ENCODE measurements around the gene TMCC1.

The TMCC1 gene

GRCh38 chr3:129722527-129722926 lies 171.0 kb downstream of the TMCC1 start:
- no peak overlapping the region for H3K4me3 ChIP-seq (ENCODE audit: low read depth, low read length)
- DNase-seq, result no peak
- no peak overlapping the region; the same call in 1 of the 2 replicates for H3K27ac ChIP-seq
- H3K9me3 ChIP-seq (ENCODE audit: severe bottlenecking), result no peaks in the 10 kb centered on the region
- TF ChIP-seq, protein P1, sequence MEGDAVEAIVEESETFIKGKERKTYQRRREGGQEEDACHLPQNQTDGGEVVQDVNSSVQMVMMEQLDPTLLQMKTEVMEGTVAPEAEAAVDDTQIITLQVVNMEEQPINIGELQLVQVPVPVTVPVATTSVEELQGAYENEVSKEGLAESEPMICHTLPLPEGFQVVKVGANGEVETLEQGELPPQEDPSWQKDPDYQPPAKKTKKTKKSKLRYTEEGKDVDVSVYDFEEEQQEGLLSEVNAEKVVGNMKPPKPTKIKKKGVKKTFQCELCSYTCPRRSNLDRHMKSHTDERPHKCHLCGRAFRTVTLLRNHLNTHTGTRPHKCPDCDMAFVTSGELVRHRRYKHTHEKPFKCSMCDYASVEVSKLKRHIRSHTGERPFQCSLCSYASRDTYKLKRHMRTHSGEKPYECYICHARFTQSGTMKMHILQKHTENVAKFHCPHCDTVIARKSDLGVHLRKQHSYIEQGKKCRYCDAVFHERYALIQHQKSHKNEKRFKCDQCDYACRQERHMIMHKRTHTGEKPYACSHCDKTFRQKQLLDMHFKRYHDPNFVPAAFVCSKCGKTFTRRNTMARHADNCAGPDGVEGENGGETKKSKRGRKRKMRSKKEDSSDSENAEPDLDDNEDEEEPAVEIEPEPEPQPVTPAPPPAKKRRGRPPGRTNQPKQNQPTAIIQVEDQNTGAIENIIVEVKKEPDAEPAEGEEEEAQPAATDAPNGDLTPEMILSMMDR (IDR thresholded peaks at IDR 0.05; ENCODE audit: low read depth, low read length), result no peak
- H3K27me3 ChIP-seq (ENCODE audit: insufficient read depth, low read depth, severe bottlenecking), result no peaks in the 10 kb centered on the region
- no peaks in the 10 kb centered on the region for H3K36me3 ChIP-seq

- Histone ChIP-seq H3K27ac (no peak overlapping the region), H3K4me3 (ENCODE audit: low read depth, low read length) (no peak overlapping the region), H3K27me3 (ENCODE audit: insufficient read depth, low read depth, severe bottlenecking) (no peaks in the 10 kb centered on the region), H3K9me3 (ENCODE audit: severe bottlenecking) (no peaks in the 10 kb centered on the region), H3K36me3 (no peaks in the 10 kb centered on the region)
- DNase-seq, result no peak
- TF ChIP-seq, protein P1 (IDR thresholded peaks at IDR 0.05; ENCODE audit: low read depth, low read length), result no peak
These were observed 175.3 kb downstream of the TMCC1 start for GRCh38 chr3:129718201-129718600.

DNA sequence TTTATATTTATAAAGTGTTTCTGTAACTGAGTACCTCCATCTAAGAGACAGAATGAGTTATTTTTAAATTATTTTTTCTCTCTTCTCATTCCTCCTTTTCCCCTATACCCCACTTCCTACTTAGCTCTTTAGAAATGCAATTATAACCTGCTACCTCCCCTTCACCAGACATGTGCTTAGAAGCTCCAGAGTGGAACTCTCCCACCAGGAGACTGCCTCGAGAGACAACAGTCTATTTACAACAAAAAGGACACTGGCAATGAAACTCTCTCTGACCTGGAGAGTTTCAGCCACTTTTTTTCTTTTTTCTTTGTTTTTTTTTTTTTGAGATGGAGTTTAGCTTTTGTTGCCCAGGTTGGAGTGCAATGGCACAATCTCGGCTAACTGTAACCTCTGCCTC lies 177.7 kb downstream of the TMCC1 start:
- TF ChIP-seq, protein P1 (IDR thresholded peaks at IDR 0.05; ENCODE audit: low read depth, low read length), result no peak
- H3K27ac ChIP-seq, result no peak overlapping the region
- H3K9me3 ChIP-seq (ENCODE audit: severe bottlenecking), result no peaks in the 10 kb centered on the region
- no peak overlapping the region for H3K4me3 ChIP-seq (ENCODE audit: low read depth, low read length)
- no peaks in the 10 kb centered on the region for H3K27me3 ChIP-seq (ENCODE audit: insufficient read depth, low read depth, severe bottlenecking)
- no peaks in the 10 kb centered on the region for H3K36me3 ChIP-seq
- DNase-seq, result no peak

GRCh38 chr3:129708328-129708861 lies 185.1 kb downstream of the TMCC1 start:
- Histone ChIP-seq H3K36me3 (no peaks in the 10 kb centered on the region), H3K27me3 (ENCODE audit: insufficient read depth, low read depth, severe bottlenecking) (no peaks in the 10 kb centered on the region), H3K4me3 (ENCODE audit: low read depth, low read length) (no peak overlapping the region), H3K9me3 (ENCODE audit: severe bottlenecking) (no peaks in the 10 kb centered on the region), H3K27ac (no peak overlapping the region)
- TF ChIP-seq, protein P1 (IDR thresholded peaks at IDR 0.05; ENCODE audit: low read depth, low read length), result no peak
- no peak for DNase-seq

- no peak for DNase-seq
- no peaks in the 10 kb centered on the region for H3K36me3 ChIP-seq
- no peaks in the 10 kb centered on the region for H3K9me3 ChIP-seq (ENCODE audit: severe bottlenecking)
- H3K27ac ChIP-seq, result no peak overlapping the region
- TF ChIP-seq, protein P1 (IDR thresholded peaks at IDR 0.05; ENCODE audit: low read depth, low read length), result no peak
- no peak overlapping the region for H3K4me3 ChIP-seq (ENCODE audit: low read depth, low read length)
- H3K27me3 ChIP-seq (ENCODE audit: insufficient read depth, low read depth, severe bottlenecking), result no peaks in the 10 kb centered on the region
These were observed 188.2 kb downstream of the TMCC1 start for GRCh38 chr3:129705274-129705673.

DNA sequence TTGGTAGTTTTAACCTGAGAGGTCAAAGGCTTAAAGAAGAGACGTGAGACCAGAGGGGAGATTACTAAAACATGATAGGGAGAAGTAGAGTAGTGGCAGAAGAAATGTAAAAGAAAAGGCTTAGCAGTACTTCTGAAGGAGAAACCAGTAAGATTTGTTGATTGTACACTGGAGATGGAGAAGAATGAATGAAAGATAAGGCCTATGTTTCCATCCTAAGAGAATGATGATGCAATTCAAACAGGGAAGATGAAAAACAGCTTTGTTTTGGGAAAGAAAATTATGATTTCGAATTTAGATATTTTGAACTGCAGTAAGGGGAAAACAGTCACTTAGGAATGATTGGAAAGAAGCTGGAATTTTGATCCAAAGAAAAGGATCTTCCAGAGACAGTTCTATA lies 189.6 kb downstream of the TMCC1 start:
- DNase-seq, result no peak
- no peaks in the 10 kb centered on the region for H3K27me3 ChIP-seq (ENCODE audit: insufficient read depth, low read depth, severe bottlenecking)
- no peaks in the 10 kb centered on the region for H3K9me3 ChIP-seq (ENCODE audit: severe bottlenecking)
- H3K27ac ChIP-seq, result no peak overlapping the region
- H3K36me3 ChIP-seq, result no peaks in the 10 kb centered on the region
- TF ChIP-seq, protein P1 (IDR thresholded peaks at IDR 0.05; ENCODE audit: low read depth, low read length), result no peak
- no peak overlapping the region for H3K4me3 ChIP-seq (ENCODE audit: low read depth, low read length)
